B cell (primary cell): ENCODE measurements around the gene UBE3C.

ENCODE experiments used
- EZH2 ChIP-seq: IDR thresholded peaks from 2 replicates; pipeline ENCODE4 v1.6.1; 2012; ENCODE audit warnings: borderline replicate concordance, low read depth, mild to moderate bottlenecking, moderate library complexity, low read length; ENCODE audit not compliant: insufficient read depth, poor library complexity, severe bottlenecking
- TF ChIP-seq, protein P1 (sequence below): fragments of 200-600 bp; IDR thresholded peaks from one replicate; pipeline ENCODE4 v1.8.0; 2022; ENCODE audit warnings: antibody characterized with exemption, mild to moderate bottlenecking

DNA sequence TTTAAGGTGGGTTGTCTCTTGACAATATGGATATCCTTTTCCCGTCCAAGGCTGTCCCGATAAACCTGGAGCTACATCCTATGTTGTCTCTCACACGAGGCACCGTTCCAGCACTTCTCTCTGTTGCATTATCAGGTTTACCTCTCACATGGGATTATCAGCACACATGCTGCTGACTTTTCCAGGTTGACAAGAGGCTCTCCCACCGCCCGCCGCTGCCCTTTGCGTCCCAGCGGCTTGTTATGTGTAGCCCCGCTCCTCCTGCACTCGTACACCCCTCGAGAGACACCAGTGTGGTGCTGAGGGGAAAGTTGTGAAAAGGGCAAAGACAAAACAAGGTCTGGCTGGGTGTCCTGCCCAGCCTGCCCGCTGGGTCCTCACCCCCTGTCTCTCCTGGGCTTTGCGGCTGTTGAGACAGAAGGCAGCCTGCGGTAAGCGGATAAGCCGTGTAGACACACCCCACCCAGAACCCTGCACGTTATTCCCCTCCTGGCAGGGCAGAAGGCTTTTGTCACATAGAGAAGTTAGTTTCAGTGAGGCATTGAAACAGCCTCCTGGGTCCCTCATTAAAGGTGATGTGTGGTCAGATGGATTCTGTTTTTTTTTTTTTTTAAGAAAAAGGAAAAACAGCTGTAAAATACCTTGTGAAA is 38.7 kb downstream of the UBE3C start:
- TF ChIP-seq, protein P1, sequence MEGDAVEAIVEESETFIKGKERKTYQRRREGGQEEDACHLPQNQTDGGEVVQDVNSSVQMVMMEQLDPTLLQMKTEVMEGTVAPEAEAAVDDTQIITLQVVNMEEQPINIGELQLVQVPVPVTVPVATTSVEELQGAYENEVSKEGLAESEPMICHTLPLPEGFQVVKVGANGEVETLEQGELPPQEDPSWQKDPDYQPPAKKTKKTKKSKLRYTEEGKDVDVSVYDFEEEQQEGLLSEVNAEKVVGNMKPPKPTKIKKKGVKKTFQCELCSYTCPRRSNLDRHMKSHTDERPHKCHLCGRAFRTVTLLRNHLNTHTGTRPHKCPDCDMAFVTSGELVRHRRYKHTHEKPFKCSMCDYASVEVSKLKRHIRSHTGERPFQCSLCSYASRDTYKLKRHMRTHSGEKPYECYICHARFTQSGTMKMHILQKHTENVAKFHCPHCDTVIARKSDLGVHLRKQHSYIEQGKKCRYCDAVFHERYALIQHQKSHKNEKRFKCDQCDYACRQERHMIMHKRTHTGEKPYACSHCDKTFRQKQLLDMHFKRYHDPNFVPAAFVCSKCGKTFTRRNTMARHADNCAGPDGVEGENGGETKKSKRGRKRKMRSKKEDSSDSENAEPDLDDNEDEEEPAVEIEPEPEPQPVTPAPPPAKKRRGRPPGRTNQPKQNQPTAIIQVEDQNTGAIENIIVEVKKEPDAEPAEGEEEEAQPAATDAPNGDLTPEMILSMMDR: no peak
- no peak for TF ChIP-seq EZH2
